SKM-1 treated with dmso at 0.1 percent for 144 hours (cell line): ENCODE results near the gene FAM200C.

ENCODE experiments used
- DNase-seq: peaks from one replicate; lab custom pipeline; 2025; ENCODE audit not compliant: unreplicated experiment; lab: John Stamatoyannopoulos, UW

Gene FAM200C

DNA sequence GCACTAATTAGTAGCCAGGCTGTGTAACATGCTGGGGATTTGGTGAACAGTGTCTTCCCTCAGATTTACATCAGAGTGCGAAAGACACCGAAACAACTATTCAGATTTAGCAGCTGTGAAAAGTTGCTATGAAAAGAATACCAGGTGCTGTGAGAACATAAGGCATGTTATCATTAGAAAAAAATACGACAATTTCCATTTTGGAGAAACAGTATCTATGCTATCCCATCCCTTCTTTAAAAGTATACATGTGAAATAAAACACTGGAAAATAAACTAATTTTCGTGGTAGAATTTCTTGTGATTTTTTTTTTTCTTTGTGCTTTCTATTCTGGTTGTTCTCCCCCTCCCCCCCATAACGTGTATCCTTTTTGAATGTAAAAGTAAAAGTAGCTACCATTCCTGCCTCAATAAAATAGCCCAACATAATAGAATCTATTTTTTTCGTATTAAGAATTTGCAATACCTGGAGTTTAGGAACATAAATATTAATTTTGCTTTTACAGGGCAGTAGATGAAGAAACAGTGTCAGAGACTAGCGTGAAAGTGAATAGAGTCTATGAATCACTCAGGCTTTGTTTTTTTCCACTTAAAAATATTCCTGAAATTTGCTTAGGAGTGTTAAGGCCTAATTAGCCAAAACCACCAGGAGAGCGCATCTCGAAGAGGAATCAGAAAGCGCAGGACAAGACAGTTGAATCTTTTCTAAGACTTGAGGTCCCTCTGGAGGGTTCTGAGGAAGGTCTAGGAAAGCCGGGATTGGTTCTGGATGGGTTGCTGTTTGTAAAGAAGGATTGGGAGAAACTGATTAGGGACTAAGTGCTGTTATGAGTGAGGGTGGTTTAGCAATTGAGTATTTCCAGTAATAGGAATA, 19.8 kb upstream of the FAM200C start:
- no peak for DNase-seq

DNA sequence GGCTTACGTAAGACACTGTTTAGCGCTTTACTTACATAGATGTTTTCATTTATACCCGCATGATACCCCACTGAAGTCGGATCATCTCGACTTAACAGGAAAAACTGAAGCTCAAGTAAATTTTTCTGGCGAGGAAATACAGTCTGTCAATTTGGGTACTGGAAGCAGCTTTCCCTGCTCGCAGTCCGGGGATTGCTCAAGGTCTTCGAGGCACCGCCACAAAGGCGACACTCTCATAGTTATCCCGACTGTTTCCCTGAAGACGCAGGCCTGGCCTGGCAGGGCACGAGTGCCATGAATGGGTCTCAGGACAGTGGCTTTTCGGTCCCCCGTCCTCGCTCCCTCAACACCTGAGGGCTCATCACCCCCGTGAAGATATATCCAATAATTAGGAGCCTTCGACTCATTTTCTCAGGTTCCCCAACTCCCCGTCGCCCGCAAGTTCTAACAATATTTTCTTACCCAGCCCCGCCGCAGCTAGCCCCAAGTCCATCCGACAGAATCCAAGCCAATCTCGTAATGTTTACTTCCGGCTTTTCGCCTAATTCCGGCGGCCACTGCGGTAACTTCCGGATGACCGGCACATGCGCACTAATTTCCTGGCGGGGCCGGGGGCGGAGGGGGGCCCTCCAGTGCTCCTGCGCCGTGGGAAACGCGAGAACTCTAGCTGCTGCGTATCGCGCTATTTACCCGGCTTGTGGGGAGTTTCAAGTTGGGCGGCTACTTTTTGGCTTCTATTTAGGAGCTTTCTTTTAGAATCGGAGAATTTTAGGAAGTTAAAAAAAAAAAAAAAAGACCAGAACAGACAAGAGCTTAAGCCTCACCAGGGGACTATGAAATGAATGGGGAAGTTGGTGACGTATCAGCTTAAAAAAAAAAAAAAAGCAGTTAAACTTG, 19.0 kb upstream of the FAM200C start, which contains the start of gene SLU7:
Gene SLU7, minus strand, starts transcription at position 521 of the 897 bp plus-strand sequence. CDS start 3,787 bp downstream, outside the sequence.
- peak; percentile 92 for DNase-seq

DNA sequence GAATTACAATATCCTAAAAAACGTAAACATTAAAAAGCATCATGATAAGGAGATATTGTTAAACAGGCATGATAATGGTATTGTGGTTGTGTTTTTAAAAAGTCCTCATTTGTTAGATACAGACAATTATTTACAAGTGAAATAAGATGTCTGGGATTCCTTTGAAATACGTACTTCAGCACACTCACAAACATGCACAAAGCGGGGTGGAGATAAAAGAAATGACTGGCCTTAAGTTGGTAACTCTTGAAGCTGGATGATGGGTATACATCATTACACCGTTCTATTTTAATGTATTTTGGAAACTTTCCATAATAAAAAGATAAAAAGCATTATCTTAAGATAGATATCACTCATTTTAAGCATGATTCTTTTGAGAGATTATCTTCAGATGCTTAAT, 1.0 kb downstream of the FAM200C start:
- DNase-seq = no peak

DNA sequence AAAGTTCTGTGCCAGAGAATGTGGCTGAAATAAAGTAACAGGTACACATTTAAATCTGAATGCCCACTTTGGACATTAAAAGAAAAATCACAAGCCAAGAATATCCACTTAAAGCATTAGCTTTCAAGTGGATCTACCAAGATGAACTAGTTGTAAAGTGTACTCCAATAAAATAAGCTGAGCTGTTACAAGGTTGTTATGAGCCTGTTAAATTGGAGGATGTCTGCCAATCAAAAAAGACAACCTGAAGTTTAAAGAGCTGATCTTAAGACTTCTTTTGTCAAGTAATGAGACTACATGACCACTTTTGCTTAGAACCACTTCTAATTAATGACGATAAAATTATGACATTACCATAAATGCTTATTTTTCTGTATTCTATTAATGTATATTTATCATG, 2.4 kb downstream of the FAM200C start:
- no peak for DNase-seq

DNA sequence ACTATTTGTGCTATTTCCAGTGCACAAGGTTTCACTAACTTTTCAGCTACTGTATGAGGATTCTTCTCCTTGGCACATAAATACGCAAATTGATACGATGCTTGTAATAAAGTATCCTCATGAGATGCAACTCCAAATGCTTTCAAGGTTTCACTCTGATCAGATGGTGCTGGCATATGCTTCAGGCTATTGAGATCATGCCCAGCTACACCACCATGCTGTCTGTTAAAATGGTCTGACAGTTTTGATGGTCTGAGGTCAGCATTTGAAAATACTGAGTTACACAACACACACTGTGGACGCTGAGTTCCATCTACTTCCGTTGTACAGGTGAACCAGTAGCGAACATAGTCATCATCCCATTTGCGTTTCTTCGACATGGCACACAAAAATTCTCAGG, 4.7 kb downstream of the FAM200C start:
- no peak for DNase-seq

DNA sequence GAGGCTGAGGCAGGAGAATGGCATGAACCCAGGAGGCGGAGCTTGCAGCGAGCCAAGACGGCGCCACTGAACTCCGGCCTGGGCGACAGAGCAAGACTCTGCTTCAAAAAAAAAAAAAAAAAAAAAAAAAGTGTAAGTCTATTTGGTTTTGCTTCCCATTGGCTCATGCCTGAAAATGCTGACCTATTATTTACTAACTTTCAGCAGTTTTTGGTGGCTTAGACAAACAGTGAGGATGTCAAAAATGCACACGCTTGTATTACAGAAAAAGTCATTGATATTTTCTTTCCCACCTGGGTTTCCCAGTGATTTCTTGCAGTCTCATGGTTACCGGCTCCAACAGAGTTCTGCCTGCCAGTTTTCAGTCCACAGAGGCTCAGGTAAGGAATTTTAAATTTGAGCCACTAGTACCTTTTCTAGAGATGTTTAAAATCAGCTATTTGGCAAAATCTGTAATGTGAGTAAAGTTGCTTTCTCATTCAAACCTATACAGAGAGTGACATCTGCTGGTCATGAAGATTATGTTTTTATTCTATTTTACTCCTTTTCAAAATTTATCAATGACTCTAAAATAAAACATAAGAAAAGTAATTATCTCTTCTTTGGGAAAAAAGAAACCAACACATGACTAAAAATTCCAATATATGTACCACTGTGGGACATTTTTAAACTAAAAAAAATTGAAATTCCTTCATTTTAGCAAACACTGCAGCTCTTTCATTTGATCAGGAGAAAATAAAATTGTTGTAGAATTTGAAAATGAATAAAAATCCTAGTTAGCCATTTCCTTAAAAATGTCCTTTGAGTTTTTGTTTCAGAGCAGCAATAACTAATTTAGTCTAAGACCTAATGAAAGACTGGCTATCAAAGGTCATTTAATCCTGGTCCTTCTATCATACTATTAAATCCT, 8.8 kb downstream of the FAM200C start:
- DNase-seq = peak; percentile 49

DNA sequence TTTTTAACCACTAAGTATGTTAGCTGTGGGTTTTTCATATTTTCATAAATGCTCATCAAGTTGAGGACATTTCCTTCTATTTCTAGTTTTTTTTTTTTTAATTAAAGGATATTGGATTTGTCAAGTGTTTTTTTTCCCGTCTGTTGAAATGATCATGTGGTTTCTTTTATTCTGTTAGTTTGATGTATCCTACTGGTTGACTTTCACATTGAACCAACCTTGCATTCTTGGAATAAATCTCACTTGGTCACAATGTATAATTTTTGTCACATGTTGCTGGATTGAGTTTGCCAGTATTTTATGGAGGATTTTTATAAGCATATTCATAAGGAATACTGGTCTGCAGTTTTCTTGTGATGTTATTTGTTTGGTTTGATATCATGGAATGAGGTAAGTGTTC, 12.4 kb downstream of the FAM200C start:
- no peak for DNase-seq

DNA sequence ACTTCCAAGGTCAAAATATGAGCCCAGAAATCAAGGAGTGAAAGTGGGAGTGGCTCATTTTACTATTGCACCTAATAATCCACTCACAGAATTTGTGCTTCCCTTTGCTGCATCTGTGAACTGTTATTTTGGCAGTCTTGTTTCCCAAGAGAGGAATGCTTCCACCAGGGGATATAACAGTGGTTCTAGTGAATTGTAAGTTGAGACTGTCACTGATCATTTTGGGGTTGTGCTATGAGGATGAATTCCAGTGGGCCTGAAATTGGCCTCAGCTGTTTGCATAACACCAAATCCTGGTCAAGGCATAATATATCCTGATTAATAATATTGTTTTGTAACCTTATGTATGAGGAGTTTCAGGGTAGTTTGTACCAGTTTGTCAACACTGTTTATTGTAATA, 14.4 kb downstream of the FAM200C start:
- DNase-seq = no peak

DNA sequence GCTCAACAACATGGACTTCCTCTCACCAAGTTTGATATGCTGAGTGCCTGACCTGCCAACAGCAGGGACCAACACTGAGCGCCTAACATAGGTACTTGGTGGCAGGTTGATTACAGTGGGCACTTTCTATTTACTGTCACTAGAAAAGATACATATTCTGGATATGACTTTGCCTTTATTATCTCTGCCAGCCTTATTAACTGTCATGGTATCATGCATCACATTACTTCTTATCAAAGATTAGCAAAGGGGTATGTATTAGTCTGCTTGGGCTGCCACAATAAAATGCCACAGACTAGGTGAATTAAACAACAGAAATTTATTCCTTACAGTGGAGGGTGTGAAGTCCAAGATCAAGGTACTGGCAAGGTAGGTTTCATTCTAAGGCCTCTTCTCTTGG, 15.2 kb downstream of the FAM200C start:
- no peak for DNase-seq

DNA sequence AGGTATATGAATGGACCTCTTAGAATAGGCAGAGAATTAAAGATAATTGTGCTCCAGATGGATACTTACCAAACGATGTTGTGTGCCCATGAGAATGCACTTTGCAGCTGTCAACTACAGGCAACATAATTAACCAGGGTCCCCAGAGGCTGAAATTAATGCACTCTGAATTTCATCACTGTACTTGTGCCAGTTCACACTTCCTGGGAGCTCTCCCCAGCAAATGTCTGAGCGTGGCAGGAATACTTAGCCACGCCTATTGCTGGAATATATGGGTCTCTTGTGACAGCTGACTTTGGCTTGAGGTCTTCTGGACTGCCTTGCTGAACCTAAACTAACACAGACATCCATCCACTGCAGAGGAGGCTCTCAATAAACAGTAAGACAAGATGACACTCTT, 17.5 kb downstream of the FAM200C start:
- no peak for DNase-seq

DNA sequence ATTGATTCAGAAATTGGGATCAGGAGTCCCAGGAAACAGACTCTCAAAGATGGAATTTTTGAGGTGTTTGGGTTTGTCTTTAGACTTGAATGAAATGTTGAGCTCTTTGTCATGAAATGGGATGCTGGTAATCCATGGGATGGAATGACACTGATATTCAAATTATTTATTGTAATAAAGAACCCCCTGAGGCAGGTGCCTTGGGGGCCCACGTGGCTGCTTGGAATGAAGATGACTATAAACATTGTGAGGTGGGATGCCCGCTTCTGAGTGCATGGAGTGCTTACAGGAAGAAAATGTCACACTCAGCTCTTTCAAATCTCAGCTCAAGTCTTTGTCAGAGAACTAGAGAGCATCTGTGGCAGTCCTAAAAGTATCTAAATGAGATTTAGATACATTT, 19.8 kb downstream of the FAM200C start:
- DNase-seq = no peak

DNA sequence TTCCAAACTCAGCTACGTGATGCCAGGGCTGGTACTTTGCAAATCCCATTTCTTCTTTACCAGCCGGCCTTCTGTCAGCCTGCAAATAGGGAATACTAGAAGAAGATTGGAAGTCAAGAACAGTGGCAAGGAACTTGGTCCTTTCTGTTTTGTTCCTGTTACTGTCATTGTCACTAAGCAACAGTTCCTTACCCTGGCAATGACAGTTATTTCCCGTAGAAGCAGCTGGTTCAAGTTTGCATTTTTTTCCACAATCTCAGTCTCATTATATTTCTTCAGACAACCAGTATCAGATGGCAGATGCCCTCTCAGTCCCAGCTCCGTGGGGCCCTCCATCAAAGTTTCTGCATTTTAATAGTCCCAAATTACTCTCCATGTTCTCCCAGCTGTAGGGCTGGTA, 20.3 kb downstream of the FAM200C start:
- no peak for DNase-seq

DNA sequence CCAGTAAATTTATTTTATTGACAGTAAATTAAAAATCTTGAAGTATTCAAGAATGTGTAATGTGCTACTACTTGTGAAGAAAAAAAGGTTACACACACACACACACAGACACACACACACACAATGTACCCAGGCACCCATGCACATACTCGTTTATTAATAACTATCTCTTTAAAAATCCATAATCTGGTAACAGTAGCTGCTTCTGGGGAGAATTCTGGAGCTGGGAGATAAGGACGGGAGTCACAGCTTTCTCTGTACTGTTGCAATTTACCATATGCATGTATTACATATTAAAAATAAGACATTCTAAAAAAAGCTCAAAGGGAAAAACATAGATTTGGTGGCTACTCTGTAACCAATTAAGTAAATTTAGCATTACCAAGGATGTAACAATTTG, 21.5 kb downstream of the FAM200C start:
- DNase-seq = no peak

DNA sequence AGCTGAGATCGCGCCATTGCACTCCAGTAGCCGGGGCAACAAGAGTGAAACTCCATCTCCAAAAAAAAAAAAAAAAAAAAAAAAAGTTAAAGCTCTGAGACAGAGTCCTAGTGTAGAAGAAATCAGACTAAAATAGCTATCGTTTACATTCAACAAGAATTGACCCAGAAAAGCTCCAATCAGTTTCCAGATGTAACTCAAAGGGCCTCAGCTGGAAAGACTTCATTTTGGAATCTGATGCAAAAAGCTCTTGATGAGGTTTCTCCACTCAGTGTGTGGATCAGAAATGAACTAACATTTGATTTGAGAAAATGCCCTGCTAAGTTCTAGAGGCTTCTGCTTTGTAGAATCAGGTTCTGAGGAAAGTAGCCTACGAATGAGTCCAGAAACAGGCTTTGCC, 22.2 kb downstream of the FAM200C start:
- no peak for DNase-seq

DNA sequence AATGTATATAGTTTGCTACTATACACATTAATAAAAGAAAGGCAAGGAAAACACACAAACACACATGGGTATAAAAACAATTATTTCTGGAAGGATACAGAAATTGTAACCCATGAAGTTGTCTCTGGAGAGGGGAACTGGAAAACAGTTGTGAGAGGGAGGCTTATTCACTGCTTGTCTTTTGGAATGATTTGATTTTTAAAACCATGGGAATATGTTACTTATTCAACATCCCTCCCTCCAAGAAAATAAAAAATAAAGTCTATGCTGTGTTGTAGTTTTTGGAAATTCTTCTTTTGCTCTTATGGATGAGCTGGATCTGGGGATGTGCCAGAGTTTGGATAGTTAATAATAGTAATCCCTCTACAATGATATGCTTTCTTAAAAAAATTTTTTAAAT, 23.4 kb downstream of the FAM200C start:
- no peak for DNase-seq

DNA sequence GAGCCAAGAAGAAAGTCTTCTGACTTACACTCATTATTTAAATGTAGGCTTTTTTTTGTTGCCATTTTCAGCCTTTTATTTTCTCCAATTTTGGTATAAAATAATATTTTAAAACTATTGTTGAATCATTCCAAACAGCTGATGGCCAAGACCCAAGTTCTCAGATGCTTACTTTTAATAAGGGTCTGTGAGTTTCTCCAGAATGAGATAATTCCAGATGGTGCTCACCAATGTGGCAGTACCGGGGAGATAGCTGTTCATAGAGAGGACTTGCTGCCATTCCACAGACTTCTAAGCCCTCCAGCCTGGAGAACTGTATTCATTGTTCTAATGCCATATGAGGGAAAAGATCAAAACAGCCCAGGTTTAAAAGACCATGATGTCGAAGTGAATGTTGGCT, 24.2 kb downstream of the FAM200C start:
- DNase-seq = no peak

DNA sequence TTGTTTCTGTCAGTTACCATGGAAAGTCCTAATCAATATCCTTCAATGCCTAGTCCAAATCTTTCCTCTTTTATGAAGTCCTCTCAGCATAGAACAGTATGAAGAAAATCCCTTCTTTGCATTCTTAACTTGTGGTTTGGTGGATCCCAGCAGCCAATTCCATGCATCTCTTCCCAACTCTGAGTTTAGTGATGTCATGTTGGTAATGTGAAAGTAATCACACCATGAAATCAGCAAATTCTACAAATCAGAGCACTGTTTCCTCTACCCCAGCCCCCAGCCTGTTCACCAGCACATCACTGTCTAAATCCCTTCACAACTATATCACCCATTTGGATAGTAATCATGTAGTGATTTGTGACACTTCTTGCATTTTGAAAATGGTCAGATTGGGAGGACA, 24.7 kb downstream of the FAM200C start:
- DNase-seq = no peak

DNA sequence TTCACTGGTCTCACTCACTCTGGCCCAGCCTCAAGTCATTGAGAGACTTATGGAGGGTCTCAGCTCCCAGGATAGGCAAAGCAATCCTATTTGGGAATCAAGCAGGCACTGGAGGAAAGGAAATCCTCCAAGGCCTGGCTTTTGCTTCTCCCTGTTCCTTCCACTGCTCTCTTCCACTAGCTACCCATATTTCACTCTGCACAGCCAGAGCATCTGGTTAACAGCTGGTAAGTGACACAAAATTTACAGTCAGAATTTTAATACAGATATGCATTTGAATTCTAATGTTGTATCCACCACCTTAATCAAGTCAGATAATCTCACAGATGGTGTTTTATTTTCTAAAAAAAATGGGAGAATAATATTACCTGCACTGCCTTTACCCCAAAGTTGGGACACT, 28.6 kb downstream of the FAM200C start:
- no peak for DNase-seq

DNA sequence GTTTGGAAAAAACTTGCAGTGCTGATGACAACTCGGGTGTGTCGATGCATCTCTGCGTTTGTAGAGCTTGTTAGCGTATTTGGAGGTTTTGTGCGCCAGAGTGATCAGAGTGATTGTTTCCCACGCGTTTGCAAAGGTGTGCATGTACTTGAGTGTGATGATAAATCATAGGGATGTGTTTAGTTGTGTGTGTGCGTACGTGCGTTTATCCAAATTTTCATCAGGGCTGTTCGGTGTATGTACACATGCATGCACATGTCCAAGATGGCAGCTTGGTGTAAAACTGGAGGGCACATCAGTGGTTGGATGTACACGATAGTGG, 29.2 kb downstream of the FAM200C start:
- no peak for DNase-seq

DNA sequence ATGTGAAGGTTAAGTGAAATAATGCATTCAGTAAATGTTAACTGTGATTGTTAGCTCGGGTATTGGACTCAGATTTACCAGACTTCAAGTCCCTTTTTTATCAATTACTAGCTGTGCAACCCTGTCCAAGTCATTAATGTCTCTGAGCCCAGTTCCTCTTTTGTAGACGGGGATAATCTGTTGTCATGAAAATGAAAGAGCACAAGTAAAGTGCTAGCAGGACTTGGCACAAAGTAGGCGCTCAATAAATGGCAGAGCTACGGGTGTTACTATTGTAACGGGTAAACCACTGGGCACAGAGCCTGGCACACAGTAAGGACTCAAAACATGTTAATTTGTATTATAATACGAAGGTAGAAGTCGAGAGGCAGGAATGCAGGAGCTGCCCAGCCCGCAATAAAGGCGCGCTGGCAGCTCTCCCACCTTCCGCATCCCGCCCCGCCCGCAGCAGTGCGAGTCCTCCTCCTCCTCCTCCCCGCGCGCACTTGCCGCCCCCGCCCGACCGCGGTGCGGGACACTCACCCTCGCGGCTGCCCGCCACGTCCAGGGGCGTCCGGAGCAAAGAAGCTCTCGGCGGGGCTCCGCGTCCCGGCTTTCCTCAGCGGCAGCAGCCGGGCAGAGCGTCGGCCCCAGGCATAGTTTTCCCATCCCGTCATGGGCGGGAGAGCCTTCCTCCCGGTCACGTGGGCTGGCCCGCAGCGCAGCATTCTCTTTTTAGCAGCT, 29.7 kb downstream of the FAM200C start, which contains the start of gene C1QTNF2:
Gene C1QTNF2, minus strand, starts transcription at position 637 of the 723 bp plus-strand sequence. CDS start 15,615 bp downstream, outside the sequence.
- DNase-seq = peak; percentile 28
